ENCODE results near the gene TRIM33.
"Not testable (repeated sequence)": the region's sequence is repeated elsewhere in the genome, so short reads cannot be mapped to it uniquely, and the experiment has no call there.

TRIM33 gene

DNA sequence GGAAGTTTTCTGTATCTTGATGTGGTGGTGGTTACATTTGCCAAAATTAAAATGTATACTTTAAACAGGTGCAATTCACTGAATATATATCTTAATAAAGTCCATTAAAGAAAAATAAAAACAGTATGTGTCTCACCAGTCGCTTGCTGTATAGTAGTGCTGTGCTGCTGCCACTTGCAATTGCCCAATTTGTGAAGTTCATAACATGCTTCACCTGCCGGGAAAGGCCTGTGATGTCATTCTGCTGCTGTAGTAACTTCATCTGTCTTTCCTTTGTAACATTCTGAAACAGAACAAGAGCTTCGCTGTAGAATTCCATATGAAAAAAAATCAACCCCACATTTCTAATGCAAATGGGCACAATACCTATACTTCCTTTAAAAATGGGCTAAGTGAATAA, 83.4 kb downstream of the TRIM33 start:
- no peak for DNase-seq (ENCODE audit: low read depth)
- TF ChIP-seq, protein P1, sequence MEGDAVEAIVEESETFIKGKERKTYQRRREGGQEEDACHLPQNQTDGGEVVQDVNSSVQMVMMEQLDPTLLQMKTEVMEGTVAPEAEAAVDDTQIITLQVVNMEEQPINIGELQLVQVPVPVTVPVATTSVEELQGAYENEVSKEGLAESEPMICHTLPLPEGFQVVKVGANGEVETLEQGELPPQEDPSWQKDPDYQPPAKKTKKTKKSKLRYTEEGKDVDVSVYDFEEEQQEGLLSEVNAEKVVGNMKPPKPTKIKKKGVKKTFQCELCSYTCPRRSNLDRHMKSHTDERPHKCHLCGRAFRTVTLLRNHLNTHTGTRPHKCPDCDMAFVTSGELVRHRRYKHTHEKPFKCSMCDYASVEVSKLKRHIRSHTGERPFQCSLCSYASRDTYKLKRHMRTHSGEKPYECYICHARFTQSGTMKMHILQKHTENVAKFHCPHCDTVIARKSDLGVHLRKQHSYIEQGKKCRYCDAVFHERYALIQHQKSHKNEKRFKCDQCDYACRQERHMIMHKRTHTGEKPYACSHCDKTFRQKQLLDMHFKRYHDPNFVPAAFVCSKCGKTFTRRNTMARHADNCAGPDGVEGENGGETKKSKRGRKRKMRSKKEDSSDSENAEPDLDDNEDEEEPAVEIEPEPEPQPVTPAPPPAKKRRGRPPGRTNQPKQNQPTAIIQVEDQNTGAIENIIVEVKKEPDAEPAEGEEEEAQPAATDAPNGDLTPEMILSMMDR (IDR thresholded peaks at IDR 0.05; ENCODE audit: low read depth, low read length): no peak
- TF ChIP-seq, protein P2, sequence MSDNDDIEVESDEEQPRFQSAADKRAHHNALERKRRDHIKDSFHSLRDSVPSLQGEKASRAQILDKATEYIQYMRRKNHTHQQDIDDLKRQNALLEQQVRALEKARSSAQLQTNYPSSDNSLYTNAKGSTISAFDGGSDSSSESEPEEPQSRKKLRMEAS (IDR thresholded peaks at IDR 0.05; ENCODE audit: low read depth, low read length): no peak
- TF ChIP-seq POLR2A (IDR thresholded peaks at IDR 0.05; ENCODE audit: extremely low read depth, insufficient read length) (no peak), MYC (IDR thresholded peaks at IDR 0.05; ENCODE audit: low read depth, low read length) (no peak)

DNA sequence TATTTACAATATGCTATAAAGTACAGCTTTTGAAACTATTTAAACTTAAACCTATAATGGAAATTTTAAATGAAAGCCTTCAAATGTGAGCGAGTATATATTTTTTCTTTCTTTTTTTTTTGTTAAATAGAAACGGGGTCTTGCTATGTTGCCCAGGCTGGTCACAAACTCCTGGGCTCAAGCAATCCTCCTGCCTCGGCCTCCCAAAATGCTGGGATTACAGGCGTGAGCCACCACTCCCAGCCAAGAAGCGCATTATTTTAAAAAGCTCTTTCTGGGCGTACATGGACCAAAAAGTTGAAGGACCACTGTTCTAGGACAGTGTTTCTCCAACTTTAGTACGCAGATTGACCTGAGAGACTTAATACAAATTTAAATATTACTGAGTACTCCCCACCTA, 87.5 kb downstream of the TRIM33 start:
- TF ChIP-seq MYC (IDR thresholded peaks at IDR 0.05; ENCODE audit: low read depth, low read length): no peak
- TF ChIP-seq, protein P1 (IDR thresholded peaks at IDR 0.05; ENCODE audit: low read depth, low read length): no peak
- no peak for TF ChIP-seq POLR2A (IDR thresholded peaks at IDR 0.05; ENCODE audit: extremely low read depth, insufficient read length)
- no peak overlapping the region for H3K4me3 ChIP-seq (ENCODE audit: low read depth, low read length)
- no peak for DNase-seq (ENCODE audit: low read depth)

More for the DNA sequence above, 83.4 kb downstream of the TRIM33 start:
- H3K4me3 ChIP-seq (ENCODE audit: low read depth, low read length): no peak overlapping the region

DNA sequence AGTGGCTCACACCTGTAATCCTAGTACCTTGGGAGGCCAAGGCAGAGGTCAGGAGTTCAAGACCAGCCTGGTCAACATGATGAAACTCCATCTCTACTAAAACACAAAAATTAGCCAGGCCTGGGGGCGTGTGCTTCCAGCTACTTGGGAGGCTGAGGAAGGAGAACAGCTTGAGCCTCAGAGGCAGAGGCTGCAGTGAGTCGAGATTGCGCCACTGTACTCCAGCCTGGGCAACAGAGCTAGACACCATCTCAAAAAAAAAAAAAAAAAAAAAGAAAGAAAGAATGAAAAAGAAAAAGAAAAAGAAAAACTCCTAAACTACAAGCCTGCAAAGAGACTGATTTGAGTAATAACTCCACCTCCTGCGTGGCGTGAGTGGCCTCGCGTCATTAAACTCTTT, 92.1 kb downstream of the TRIM33 start:
- DNase-seq (ENCODE audit: low read depth); H3K4me3 ChIP-seq (ENCODE audit: low read depth, low read length): not testable (repeated sequence)

DNA sequence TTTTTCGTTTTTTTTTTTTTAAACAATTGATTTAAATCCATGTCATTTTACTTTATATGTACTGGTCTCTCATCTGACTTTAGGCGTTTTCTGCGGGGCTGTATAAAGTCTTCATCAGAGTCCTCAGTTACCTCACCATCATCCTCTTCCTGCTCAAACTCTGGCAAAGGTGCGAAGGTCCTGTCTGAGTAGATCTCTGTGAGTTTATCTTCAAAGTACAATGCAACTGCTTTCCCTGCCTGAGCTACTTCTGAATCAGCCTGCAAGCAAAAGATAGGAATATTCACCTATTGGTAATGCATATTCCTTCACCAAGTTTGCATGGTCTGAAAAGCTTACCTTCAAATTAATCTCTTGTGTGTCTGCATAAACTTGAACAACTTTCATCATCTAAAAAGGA, 113.4 kb downstream of the TRIM33 start:
- no peak overlapping the region for H3K4me3 ChIP-seq (ENCODE audit: low read depth, low read length)
- TF ChIP-seq, protein P2 (IDR thresholded peaks at IDR 0.05; ENCODE audit: low read depth, low read length): no peak
- TF ChIP-seq POLR2A (IDR thresholded peaks at IDR 0.05; ENCODE audit: extremely low read depth, insufficient read length) (no peak), MYC (IDR thresholded peaks at IDR 0.05; ENCODE audit: low read depth, low read length) (no peak)
- TF ChIP-seq, protein P1 (IDR thresholded peaks at IDR 0.05; ENCODE audit: low read depth, low read length): no peak
- DNase-seq (ENCODE audit: low read depth): no peak

DNA sequence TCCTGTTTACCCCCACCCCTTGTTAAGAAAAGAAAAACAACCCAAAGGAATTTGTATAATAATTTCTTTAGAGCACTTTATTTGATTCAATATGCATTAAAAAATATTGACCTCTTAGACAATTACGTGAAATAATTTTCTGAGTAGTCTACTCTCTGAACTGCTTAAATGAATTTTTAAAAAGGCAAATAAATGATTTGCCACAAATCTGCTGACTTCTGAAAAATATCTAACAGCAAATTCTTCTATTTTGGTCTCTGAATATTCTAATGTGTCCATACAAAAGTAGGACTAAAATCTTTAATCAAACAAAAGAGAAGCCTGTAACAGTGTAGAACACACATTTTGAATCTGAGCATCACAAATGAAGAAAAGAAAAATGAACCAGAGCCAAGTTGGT, 115.1 kb downstream of the TRIM33 start:
- TF ChIP-seq, protein P1 (IDR thresholded peaks at IDR 0.05; ENCODE audit: low read depth, low read length): no peak
- TF ChIP-seq, protein P2 (IDR thresholded peaks at IDR 0.05; ENCODE audit: low read depth, low read length): no peak
- TF ChIP-seq POLR2A (IDR thresholded peaks at IDR 0.05; ENCODE audit: extremely low read depth, insufficient read length) (no peak), MYC (IDR thresholded peaks at IDR 0.05; ENCODE audit: low read depth, low read length) (no peak)
- no peak overlapping the region for H3K4me3 ChIP-seq (ENCODE audit: low read depth, low read length)
- DNase-seq (ENCODE audit: low read depth): no peak

DNA sequence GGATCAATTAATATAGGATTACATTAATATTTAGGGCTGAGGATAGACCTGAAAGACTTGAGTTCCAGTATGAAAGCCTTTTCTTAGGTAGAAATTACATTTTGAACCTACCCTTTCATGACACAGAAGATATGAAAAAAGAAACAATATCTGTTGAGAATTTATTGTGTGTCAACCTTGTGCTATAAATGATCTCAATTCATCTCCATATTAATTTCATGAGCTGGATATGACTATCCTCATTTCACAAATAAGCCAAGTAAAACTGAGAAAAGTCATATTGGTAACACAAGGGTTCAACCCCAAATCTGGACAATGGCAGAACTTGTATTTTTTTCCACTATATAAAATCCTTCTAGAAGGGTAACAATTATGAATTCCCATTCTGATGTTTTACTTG, 120.0 kb downstream of the TRIM33 start:
- TF ChIP-seq MYC (IDR thresholded peaks at IDR 0.05; ENCODE audit: low read depth, low read length) (no peak), POLR2A (IDR thresholded peaks at IDR 0.05; ENCODE audit: extremely low read depth, insufficient read length) (no peak)
- TF ChIP-seq, protein P2 (IDR thresholded peaks at IDR 0.05; ENCODE audit: low read depth, low read length): no peak
- TF ChIP-seq, protein P1 (IDR thresholded peaks at IDR 0.05; ENCODE audit: low read depth, low read length): no peak

More for the DNA sequence above, 120.0 kb downstream of the TRIM33 start:
- no peak overlapping the region for H3K4me3 ChIP-seq (ENCODE audit: low read depth, low read length)
- no peak for DNase-seq (ENCODE audit: low read depth)

Data from NB4 (cell line).